ENCODE results near the gene GPD1L. TPM values are rescaled to one million over a fixed set of nuclear protein-coding genes. Genes with fewer than 3 reads are reported as not detected.

GPD1L gene
- total and polyA plus RNA-seq, 2 of the 13 experiments (the other 11 are each of a cell fraction or from before 2014, with no cell fraction given) = 4.9 to 13.7 TPM

GRCh38 chr3:32106132-32106928, at the start of gene GPD1L (continued):
- TF ChIP-seq, protein P1, sequence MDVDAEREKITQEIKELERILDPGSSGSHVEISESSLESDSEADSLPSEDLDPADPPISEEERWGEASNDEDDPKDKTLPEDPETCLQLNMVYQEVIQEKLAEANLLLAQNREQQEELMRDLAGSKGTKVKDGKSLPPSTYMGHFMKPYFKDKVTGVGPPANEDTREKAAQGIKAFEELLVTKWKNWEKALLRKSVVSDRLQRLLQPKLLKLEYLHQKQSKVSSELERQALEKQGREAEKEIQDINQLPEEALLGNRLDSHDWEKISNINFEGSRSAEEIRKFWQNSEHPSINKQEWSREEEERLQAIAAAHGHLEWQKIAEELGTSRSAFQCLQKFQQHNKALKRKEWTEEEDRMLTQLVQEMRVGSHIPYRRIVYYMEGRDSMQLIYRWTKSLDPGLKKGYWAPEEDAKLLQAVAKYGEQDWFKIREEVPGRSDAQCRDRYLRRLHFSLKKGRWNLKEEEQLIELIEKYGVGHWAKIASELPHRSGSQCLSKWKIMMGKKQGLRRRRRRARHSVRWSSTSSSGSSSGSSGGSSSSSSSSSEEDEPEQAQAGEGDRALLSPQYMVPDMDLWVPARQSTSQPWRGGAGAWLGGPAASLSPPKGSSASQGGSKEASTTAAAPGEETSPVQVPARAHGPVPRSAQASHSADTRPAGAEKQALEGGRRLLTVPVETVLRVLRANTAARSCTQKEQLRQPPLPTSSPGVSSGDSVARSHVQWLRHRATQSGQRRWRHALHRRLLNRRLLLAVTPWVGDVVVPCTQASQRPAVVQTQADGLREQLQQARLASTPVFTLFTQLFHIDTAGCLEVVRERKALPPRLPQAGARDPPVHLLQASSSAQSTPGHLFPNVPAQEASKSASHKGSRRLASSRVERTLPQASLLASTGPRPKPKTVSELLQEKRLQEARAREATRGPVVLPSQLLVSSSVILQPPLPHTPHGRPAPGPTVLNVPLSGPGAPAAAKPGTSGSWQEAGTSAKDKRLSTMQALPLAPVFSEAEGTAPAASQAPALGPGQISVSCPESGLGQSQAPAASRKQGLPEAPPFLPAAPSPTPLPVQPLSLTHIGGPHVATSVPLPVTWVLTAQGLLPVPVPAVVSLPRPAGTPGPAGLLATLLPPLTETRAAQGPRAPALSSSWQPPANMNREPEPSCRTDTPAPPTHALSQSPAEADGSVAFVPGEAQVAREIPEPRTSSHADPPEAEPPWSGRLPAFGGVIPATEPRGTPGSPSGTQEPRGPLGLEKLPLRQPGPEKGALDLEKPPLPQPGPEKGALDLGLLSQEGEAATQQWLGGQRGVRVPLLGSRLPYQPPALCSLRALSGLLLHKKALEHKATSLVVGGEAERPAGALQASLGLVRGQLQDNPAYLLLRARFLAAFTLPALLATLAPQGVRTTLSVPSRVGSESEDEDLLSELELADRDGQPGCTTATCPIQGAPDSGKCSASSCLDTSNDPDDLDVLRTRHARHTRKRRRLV (CRISPR knock-in tag; IDR thresholded peaks at IDR 0.05) = no peak
- peak; percentile 53; the same call in 1 of the 2 replicates for TF ChIP-seq ZFP82 (CRISPR knock-in tag; IDR thresholded peaks at IDR 0.05; ENCODE audit: borderline replicate concordance)
- peak; percentile 99 for TF ChIP-seq ZFX (CRISPR knock-in tag; IDR thresholded peaks at IDR 0.05; ENCODE audit: low read depth)
- TF ChIP-seq NR2F2 (IDR thresholded peaks at IDR 0.05; ENCODE audit: borderline replicate concordance, low read depth) = no peak
- TF ChIP-seq CBX5 (CRISPR knock-in tag; IDR thresholded peaks at IDR 0.05; ENCODE audit: borderline replicate concordance) = no peak
- no peak for TF ChIP-seq ZNF124 (CRISPR knock-in tag; IDR thresholded peaks at IDR 0.05)
- peak; percentile 62; the same call in 1 of the 2 replicates for TF ChIP-seq ZNF343 (CRISPR knock-in tag; IDR thresholded peaks at IDR 0.05)
- no peak for TF ChIP-seq SSRP1 (CRISPR knock-in tag; IDR thresholded peaks at IDR 0.05)
- peak; percentile 57; the same call in 1 of the 2 replicates for TF ChIP-seq TAF1 (CRISPR knock-in tag; IDR thresholded peaks at IDR 0.05)
- TF ChIP-seq ZBTB8A (CRISPR knock-in tag; IDR thresholded peaks at IDR 0.05; ENCODE audit: borderline replicate concordance, low read depth) = no peak
- peak; percentile 42; the same call in 1 of the 2 replicates for TF ChIP-seq TARDBP (CRISPR knock-in tag; IDR thresholded peaks at IDR 0.05)
- TF ChIP-seq ZNF792 (CRISPR knock-in tag; IDR thresholded peaks at IDR 0.05) = 0 out of 2 replicates have a peak, but pooled peaks have one; percentile 25
- TF ChIP-seq PHB2 (IDR thresholded peaks at IDR 0.05; ENCODE audit: partially characterized antibody) = no peak
- TF ChIP-seq ZFYVE20 (CRISPR knock-in tag; IDR thresholded peaks at IDR 0.05; ENCODE audit: borderline replicate concordance, low read depth) = 0 out of 2 replicates have a peak, but pooled peaks have one; percentile 1
- TF ChIP-seq ZNF468 (CRISPR knock-in tag; IDR thresholded peaks at IDR 0.05) = no peak
- no peak for TF ChIP-seq DBP (CRISPR knock-in tag; IDR thresholded peaks at IDR 0.05; ENCODE audit: not compliant biosample characterization)
- no peak for TF ChIP-seq ZNF430 (CRISPR knock-in tag; IDR thresholded peaks at IDR 0.05)
- TF ChIP-seq, protein P2, sequence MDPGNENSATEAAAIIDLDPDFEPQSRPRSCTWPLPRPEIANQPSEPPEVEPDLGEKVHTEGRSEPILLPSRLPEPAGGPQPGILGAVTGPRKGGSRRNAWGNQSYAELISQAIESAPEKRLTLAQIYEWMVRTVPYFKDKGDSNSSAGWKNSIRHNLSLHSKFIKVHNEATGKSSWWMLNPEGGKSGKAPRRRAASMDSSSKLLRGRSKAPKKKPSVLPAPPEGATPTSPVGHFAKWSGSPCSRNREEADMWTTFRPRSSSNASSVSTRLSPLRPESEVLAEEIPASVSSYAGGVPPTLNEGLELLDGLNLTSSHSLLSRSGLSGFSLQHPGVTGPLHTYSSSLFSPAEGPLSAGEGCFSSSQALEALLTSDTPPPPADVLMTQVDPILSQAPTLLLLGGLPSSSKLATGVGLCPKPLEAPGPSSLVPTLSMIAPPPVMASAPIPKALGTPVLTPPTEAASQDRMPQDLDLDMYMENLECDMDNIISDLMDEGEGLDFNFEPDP (CRISPR knock-in tag; conservative IDR thresholded peaks at IDR 0.05) = peak; percentile 42; the same call in 1 of the 2 replicates
- peak; percentile 79; the same call in 1 of the 2 replicates for TF ChIP-seq NR2C2 (CRISPR knock-in tag; IDR thresholded peaks at IDR 0.05; ENCODE audit: borderline replicate concordance)
- TF ChIP-seq, protein P3, sequence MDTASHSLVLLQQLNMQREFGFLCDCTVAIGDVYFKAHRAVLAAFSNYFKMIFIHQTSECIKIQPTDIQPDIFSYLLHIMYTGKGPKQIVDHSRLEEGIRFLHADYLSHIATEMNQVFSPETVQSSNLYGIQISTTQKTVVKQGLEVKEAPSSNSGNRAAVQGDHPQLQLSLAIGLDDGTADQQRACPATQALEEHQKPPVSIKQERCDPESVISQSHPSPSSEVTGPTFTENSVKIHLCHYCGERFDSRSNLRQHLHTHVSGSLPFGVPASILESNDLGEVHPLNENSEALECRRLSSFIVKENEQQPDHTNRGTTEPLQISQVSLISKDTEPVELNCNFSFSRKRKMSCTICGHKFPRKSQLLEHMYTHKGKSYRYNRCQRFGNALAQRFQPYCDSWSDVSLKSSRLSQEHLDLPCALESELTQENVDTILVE (CRISPR knock-in tag; IDR thresholded peaks at IDR 0.05) = no peak
- peak; percentile 73 for TF ChIP-seq SUZ12 (IDR thresholded peaks at IDR 0.05; ENCODE audit: low read depth, low read length)
- TF ChIP-seq IRF2 (CRISPR knock-in tag; IDR thresholded peaks at IDR 0.05) = peak; percentile 84
